Activated naive CD8-positive, alpha-beta T cell treated with anti-CD3 and anti-CD28 coated beads, Interleukin-2, amount 10 ng/mL, durations not matched to agents 7 days and 5 days (primary cell): ENCODE measurements around the gene CHERP. TPM values are rescaled to one million over a fixed set of nuclear protein-coding genes. Genes with fewer than 3 reads are reported as not detected.
A peak's percentile ranks its signal among the peaks of the same experiment; 100 is the strongest.

ENCODE experiments used
- ATAC-seq: fragments of 150-1000 bp; cut with Tn5 transposase; one replicate; pipeline ENCODE4 v1.10.0; 2021; ENCODE audit warnings: low read depth, moderate library complexity
- POLR2A ChIA-PET: fragments of 350-600 bp; sonication (Branson Sonifier 250); formaldehyde crosslinking; loops from one replicate; lab custom pipeline; 2021; ENCODE audit warnings: antibody characterized with exemption; lab: Charles Lee
- DNase-seq: peaks from one replicate; pipeline ENCODE4 v3.0.0; 2021
- H3K27ac Mint-ChIP-seq: one replicate; pipeline ENCODE4 v1.8.0; 2022; ENCODE audit warnings: mild to moderate bottlenecking, mixed read lengths
- H3K27me3 Mint-ChIP-seq: one replicate; pipeline ENCODE4 v1.8.0; 2022; ENCODE audit warnings: mild to moderate bottlenecking, moderate library complexity, mixed read lengths
- H3K36me3 Mint-ChIP-seq: one replicate; pipeline ENCODE4 v1.8.0; 2021; ENCODE audit warnings: mild to moderate bottlenecking, mixed read lengths
- H3K4me1 Mint-ChIP-seq: one replicate; pipeline ENCODE4 v1.8.0; 2021; ENCODE audit warnings: mixed read lengths
- H3K4me3 Mint-ChIP-seq: one replicate; pipeline ENCODE4 v1.8.0; 2022; ENCODE audit warnings: mild to moderate bottlenecking, moderate library complexity, mixed read lengths
- H3K9me3 Mint-ChIP-seq: one replicate; pipeline ENCODE4 v1.8.0; 2021; ENCODE audit warnings: mixed read lengths
- total RNA-seq, 2 experiments: library from RNA; stranded (reverse); gene quantifications; one replicate each; pipeline ENCODE4 v1.2.3, GENCODE V29; 2021

The CHERP gene
- total RNA-seq, 2 experiments from 2014 or later, result 65.5 to 67.0 TPM

DNA sequence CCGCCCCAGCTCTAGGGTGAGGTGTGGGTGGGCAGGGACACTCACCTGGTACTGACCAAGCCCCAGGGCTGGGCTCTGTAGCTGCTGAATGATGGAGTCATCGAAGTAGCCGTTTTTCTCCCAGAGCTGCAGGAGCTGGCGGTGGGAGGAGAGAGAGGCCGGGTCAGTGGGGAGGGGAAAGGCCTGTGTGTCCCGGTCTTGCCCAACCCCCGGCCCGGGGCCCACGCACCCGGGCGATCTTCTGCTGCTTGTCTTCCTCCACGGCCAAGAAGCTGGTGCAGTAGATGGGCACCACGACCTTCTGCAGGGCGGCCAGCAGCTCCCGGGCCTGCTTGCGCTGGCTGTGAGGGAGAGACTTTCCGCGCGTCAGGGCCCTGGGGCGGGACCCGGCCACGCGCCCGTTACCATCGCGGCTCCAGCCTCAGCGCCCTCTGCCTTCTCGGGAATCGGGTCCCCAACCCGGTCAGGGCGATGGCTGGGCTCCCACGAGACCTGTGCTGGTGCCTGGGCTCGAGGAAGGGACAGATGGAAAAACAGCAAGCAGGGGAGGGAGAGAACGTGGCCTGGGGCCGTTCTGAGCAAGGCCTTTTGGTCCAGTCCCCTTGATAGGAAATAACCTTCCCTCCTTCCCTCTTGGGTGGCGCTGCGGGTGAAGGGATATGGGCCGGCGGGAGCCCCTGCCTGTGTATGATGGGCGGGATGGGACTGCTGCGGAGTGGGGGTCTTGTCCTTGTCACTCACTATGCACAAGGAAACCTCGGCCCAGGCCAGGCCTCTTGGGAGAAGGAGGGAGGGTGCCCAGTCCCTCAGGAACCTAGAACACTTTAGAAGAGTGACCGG is 11.5 kb downstream of the CHERP start:
- no peaks in the 10 kb centered on the region for H3K9me3 Mint-ChIP-seq
- no peak overlapping the region for H3K4me3 Mint-ChIP-seq
- ATAC-seq (no peak), DNase-seq (no peak)
- peaks cover 16% of the 10 kb centered on the region for H3K36me3 Mint-ChIP-seq
- no peaks in the 10 kb centered on the region for H3K4me1 Mint-ChIP-seq
- POLR2A ChIA-PET, result interaction anchor here (0.6 kb wide), 1 partner anchor 387 kb away, joined by 3 read pairs; no protein-coding TSS in a partner anchor
- H3K27me3 Mint-ChIP-seq, result no peaks in the 10 kb centered on the region
- no peak overlapping the region for H3K27ac Mint-ChIP-seq

DNA sequence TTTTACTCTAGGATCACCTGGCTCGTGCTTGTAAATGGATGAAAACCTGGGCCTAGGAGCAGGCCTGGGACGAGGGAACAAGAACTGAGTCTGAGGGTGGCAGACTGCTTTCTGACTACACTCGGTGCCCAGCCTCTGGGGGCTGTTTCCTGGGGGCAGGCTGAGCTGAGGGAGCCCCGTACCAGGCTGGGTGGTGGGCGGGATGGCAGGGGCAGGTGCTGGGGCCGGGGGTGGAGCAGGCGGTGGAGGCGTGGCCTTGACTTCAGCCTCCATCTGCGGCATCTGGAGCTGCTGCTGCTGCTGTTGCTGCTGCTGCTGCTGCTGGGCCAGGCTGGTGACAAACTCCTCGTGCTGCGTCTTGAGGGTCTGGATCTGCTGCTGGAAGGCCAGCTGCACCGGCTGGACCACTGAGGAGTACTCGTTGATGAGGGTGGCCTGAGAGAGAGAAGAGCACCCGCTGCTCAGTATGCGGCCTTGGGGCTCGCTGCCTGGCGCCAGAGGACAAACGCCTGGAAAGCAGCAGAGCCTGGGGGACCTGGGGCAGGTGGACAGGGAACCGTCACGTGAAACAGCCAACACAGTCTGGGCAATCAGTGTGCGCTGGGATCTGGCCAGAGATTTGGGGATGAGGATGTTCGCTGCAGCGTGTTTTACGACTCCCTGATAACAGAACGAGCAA is 12.6 kb downstream of the CHERP start:
- DNase-seq (no peak), ATAC-seq (no peak)
- no peaks in the 10 kb centered on the region for H3K9me3 Mint-ChIP-seq
- H3K27me3 Mint-ChIP-seq, result no peaks in the 10 kb centered on the region
- POLR2A ChIA-PET, result no interaction called here
- no peak overlapping the region for H3K4me3 Mint-ChIP-seq
- peaks cover 13% of the 10 kb centered on the region for H3K36me3 Mint-ChIP-seq
- no peak overlapping the region for H3K27ac Mint-ChIP-seq
- H3K4me1 Mint-ChIP-seq, result no peaks in the 10 kb centered on the region

DNA sequence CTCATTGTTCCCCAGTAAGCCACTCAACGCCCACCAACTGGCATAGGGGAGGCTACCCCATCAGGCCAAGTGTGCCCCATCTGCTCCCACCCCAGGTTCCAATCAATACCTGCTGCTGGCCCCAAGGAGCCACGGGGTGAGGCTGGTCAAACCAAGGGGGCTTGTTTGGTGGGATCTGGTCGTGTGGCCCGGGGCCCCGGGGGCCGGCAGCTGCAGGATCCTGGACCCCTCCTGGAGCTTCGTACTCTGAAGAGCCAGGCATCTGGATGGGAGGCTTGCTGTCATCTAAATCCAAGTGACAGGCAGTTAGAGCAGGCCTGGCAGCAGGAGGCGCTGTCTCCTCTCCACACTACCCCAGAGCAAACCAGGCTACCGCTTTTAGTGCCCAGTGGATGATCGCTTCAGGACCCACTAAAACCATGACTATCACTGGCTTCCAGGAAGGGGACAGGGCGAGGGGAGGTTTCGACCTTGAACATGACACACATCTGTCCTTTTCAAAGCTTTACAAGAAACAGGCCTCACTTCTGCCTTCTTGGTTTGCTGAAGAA is 14.2 kb downstream of the CHERP start:
- Mint-ChIP-seq H3K4me1 (no peaks in the 10 kb centered on the region), H3K27me3 (no peaks in the 10 kb centered on the region), H3K36me3 (peaks cover 16% of the 10 kb centered on the region), H3K4me3 (no peak overlapping the region), H3K27ac (no peak overlapping the region), H3K9me3 (no peaks in the 10 kb centered on the region)
- ATAC-seq, result peak; percentile 42
- POLR2A ChIA-PET, result interaction anchor here (1.3 kb wide), 1 partner anchor 10 kb away, joined by 3 read pairs; no protein-coding TSS in a partner anchor
- peak; percentile 59 for DNase-seq

DNA sequence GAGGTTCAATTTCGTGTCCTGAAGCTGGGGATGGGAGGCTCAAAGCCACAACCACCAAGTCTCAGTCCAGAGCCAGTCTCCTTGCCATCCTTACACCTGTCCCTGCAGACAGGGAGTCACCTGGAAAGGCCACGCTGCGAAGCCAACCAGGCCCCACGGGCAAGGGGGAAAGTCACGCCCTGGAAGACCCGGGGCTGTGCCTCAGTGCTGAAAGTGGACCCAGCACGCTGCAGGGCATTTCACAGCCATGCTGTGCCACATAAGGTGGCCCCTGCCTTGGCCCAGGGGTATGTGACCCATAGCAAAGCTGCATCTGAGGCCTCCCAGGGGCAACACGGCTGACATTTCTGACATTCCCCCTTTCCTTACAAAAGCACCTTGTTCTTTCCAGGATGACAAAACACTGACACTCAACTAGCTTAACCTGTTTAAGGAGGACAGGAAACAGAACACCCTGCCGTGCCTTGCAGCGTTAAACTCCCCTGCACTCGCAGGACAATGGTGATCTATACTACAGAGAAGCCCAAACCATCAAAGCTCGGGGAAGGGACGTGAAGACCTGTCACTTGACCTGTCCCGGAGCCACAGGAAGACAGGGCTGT is 14.8 kb downstream of the CHERP start:
- POLR2A ChIA-PET, result no interaction called here
- H3K36me3 Mint-ChIP-seq, result peaks cover 21% of the 10 kb centered on the region
- no peaks in the 10 kb centered on the region for H3K9me3 Mint-ChIP-seq
- DNase-seq (no peak), ATAC-seq (no peak)
- no peaks in the 10 kb centered on the region for H3K4me1 Mint-ChIP-seq
- no peak overlapping the region for H3K4me3 Mint-ChIP-seq
- no peaks in the 10 kb centered on the region for H3K27me3 Mint-ChIP-seq
- H3K27ac Mint-ChIP-seq, result no peak overlapping the region

DNA sequence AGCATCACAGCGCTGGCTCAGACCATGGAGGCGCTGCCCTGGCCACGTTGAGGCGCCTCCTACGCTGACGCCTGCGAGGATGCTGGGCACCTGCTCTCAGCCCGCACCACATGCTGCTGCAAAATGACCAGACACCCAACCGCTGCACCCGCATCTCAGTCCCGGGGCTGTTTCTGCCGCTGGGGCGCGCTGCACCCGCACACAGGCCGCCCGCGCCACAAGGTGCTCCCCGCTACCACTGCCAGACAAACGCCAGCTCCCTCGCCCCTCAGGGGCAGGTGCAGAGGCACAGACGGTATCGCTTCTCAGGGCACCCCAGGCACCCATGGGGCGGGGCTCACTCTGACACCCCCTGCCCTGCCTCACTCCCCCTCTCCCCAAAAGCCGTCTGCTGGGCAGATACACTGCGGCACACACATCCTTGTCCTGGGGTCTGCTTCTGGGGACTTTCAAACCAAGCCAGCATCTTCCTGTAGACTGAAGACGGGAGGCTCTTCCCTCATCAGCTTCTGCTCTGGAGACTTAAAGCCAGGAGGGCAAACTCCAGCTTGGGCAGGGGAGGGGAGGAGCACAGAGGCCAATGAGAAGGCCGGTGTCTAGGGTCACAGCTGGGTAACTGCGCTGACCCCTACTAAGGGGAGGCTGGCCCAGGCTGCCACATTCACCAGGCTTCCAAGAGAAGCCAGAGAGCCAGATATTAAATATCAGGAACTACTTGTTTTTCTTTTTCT is 16.3 kb downstream of the CHERP start:
- no peak for ATAC-seq
- POLR2A ChIA-PET, result no interaction called here
- no peaks in the 10 kb centered on the region for H3K9me3 Mint-ChIP-seq
- H3K27ac Mint-ChIP-seq, result no peak overlapping the region
- H3K27me3 Mint-ChIP-seq, result no peaks in the 10 kb centered on the region
- H3K4me1 Mint-ChIP-seq, result no peaks in the 10 kb centered on the region
- peaks cover 14% of the 10 kb centered on the region for H3K36me3 Mint-ChIP-seq
- DNase-seq, result no peak
- H3K4me3 Mint-ChIP-seq, result no peak overlapping the region

DNA sequence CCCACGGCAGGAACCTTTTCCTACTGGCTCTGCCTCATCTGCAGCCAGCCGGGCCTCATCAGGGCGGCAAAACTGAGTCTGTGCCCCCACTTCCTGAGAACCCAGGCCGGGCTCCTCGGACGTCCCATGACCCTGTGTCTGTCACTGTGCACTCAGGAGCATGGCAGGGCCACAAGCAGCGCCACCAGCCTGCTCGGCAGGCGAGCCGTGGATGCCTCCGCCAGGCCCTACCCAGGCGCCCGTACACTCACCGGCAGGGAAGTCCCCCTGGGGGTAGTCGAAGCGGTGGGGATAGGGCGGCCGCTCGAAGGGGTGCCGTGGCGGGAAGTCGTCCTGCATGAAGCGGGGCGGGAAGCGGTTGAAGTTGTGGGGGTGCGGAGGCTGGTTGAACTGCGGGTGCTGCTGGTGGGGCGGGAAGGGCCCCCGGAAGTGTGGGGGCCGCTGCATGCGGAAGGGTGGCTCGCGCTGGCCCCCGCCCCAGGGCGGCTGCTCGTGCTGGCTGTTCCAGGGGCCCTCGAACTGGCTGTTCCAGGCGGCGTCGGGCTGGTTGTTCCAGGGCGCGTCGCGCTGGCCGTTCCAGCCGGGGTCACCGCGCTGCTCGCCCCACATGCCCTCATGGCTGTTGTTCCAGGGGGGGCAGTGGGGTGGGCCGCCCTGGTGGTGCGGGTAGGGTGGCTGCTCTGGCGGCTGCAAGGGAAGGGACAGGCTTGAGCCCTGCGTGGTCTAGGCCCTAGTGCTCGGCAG is 17.1 kb downstream of the CHERP start:
- no peak overlapping the region for H3K27ac Mint-ChIP-seq
- H3K4me3 Mint-ChIP-seq, result no peak overlapping the region
- POLR2A ChIA-PET, result no interaction called here
- DNase-seq, result no peak
- no peak for ATAC-seq
- no peaks in the 10 kb centered on the region for H3K4me1 Mint-ChIP-seq
- H3K27me3 Mint-ChIP-seq, result no peaks in the 10 kb centered on the region
- no peaks in the 10 kb centered on the region for H3K9me3 Mint-ChIP-seq
- H3K36me3 Mint-ChIP-seq, result peaks cover 14% of the 10 kb centered on the region

DNA sequence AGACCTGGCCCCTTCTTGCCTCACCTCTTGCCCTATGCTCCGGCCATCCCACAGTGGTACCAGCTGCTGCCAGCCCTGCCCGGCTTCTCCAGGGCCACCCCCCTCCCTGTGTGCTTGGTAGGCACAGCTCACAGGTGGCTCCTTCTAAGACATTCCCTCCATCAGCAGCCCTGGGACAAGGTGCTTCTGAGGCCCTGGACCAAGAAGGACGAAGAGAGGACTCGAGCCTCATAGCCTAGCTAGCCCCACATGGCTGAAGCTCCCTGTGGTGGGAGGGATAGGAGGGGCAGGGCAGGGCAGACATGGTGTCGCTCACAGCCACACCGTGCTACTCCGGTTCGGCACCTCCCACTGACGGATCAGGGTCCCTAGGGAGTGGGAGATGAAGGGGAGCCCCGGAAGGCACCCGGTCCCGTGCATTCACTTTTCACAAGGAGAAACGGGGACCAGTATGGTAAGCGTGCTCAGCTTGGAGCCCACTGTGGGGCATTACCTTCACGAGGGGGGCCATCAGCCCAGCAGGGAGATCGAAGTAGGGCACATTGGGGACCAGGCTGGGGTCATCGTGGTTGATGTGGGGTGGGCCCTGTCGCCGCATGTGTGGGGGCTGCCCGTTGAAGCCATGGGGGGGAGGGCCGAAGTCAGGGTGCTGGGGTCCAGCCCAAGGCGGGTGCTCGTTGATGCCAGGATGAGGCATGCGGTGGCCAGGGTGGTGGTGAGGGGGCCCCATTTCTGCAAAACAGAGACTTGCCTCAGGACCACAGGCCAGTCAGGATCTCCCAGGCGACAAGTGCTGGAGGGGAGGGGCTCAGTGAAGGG is 19.5 kb downstream of the CHERP start:
- DNase-seq (no peak), ATAC-seq (no peak)
- Mint-ChIP-seq H3K4me1 (peaks cover under 1% of the 10 kb centered on the region), H3K27ac (no peak overlapping the region), H3K36me3 (peaks cover 20% of the 10 kb centered on the region), H3K27me3 (no peaks in the 10 kb centered on the region), H3K4me3 (no peak overlapping the region), H3K9me3 (no peaks in the 10 kb centered on the region)
- POLR2A ChIA-PET, result interaction anchor here (0.9 kb wide), 1 partner anchor 44 kb away, joined by 3 read pairs; no protein-coding TSS in a partner anchor

DNA sequence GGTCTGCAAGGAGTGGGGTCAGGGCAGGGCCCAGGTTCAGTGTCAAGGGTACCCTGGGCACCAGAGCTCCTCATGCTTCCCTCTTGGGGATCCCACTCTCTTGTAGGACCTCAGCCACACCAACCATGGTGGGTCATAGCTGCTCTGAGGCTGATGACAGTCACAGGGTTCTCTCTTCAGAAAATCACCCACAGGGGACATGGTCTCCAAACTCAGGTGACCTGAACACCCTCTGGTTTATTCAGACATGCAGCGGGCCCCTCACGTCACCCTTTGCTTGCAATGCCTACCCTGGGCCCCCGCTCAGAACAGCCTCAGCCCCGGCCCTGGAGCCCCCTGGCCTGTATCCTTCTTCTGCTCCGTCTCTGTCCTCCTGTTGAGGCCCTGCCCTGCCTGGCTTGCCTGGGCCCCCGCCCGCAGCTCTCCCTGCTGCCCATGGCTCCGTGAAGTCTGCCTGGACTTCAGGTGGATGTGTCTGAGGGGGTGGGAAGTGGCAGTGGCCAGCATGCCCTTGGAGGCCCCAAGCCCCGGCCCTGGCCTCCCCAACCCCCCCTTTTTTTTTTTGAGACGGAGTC is 20.4 kb downstream of the CHERP start:
- Mint-ChIP-seq H3K9me3 (no peaks in the 10 kb centered on the region), H3K4me1 (peaks cover 8% of the 10 kb centered on the region), H3K27ac (no peak overlapping the region), H3K36me3 (peaks cover 19% of the 10 kb centered on the region), H3K4me3 (no peak overlapping the region), H3K27me3 (no peaks in the 10 kb centered on the region)
- ATAC-seq, result no peak
- POLR2A ChIA-PET, result interaction anchor here (0.9 kb wide), 1 partner anchor 44 kb away, joined by 3 read pairs; no protein-coding TSS in a partner anchor
- DNase-seq, result no peak

DNA sequence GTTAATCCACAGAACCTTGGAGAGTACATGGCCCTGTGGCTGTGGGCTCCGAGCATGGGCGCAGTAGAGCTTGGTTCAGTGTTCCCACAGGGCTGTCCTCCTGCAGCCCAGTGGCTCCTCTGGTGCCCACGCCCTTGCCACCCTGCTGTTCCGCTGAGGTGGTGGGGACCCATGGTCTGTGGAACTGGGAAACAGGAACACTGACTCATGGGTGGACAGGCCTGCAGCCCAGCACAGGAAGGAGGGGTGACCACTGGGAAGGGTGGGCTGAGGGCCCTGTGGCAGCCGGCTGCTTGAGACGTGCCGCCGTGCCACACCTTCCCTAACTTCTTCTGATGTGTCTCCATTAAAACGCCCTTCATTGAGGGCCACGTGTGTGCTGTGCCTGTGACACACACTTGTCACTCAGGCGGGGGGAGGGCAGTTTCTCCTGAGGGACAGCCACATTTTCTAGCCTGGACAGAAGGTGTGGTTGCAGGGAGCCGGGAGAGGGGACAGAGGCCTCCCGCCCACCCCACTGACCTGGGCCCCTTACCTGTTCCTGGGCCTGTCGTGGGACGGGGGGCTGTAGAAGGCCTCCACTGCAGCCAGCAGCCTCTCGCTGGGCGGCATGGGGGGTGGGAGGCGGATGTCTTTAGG is 21.1 kb downstream of the CHERP start:
- Mint-ChIP-seq H3K4me1 (peaks cover 8% of the 10 kb centered on the region), H3K27me3 (no peaks in the 10 kb centered on the region), H3K27ac (no peak overlapping the region), H3K9me3 (no peaks in the 10 kb centered on the region), H3K36me3 (peaks cover 19% of the 10 kb centered on the region), H3K4me3 (no peak overlapping the region)
- POLR2A ChIA-PET, result no interaction called here
- ATAC-seq, result no peak
- DNase-seq, result no peak

DNA sequence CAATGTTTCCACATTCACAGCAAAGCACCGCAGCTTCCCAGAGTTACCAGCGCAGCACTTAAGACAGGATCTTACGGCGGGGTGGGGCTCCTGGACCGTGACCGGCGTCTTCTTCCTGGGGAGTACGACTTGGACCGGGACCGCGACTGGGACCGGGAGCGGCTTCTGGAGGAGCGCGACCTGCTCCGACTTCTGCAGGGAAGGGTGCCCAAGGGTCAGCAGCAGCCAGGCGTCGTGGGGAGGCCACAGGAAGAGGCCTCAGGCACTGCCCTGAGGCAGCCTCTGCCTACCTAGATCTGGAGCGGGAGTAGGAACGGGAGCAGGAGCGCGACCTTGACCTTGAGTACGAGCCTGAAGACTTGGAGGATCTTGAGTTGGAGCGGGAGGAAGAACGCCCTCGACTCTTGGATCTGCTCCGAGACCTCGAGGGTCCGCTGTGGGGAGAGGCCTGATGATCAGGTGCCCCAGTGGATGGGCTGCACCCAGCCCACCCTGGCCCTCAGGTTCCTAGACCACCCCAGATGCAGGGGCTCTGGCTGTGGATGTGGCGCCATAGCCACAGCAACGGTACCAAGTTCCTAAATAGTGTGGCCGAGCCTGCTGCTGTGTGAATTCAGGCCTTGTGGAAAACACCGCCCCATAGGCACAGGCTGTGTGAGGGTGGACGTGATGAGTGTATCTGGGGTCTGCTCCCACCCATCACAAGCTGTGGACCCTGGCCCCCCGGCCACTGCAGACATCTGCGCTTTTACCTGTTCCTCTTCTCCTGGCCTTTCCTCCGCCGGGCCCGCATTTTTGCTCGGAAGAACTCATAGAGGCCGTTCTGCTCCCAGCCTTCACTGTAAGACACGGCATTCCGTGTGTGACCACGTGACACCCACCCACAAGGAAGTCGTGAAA is 21.9 kb downstream of the CHERP start:
- DNase-seq (no peak), ATAC-seq (no peak)
- Mint-ChIP-seq H3K27ac (no peak overlapping the region), H3K9me3 (no peaks in the 10 kb centered on the region), H3K4me1 (peaks cover 8% of the 10 kb centered on the region), H3K36me3 (peaks cover 19% of the 10 kb centered on the region), H3K4me3 (no peak overlapping the region), H3K27me3 (no peaks in the 10 kb centered on the region)
- POLR2A ChIA-PET, result no interaction called here
